ENCODE data around the gene RERE. TPM values are rescaled to one million over a fixed set of nuclear protein-coding genes. Genes with fewer than 3 reads are reported as not detected.

Gene RERE
- total RNA-seq, 4 donors from 2014 or later, result 86.4 to 111 (median 103) TPM

- no peak for DNase-seq (ENCODE audit: low spot score in 2 of 2)
- WGBS, 2 donors, result 45 to 51% methylated on average over 9 of the region's 9 CpGs
- no peaks in the 10 kb centered on the region for H3K27me3 ChIP-seq
- H3K4me3 ChIP-seq, result no peak overlapping the region
- no peaks in the 10 kb centered on the region for H3K36me3 ChIP-seq
- peak overlapping the region in 2 of 4 donors; percentile 15 to 34 for H3K27ac ChIP-seq
- TF ChIP-seq EP300 (IDR thresholded peaks at IDR 0.05), result no peak
- TF ChIP-seq POLR2A (IDR thresholded peaks at IDR 0.05), result no peak
- TF ChIP-seq CTCF (IDR thresholded peaks at IDR 0.05), result no peak
- no peaks in the 10 kb centered on the region for H3K9me3 ChIP-seq
- H3K4me1 ChIP-seq, result peaks cover 0 to 41% (median 17%) of the 10 kb centered on the region in 4 donors
These were observed 340.1 kb downstream of the RERE start for GRCh38 chr1:8477166-8477982.

- Histone ChIP-seq H3K9me3 (no peaks in the 10 kb centered on the region), H3K4me1 (peaks cover 0 to 41% (median 17%) of the 10 kb centered on the region in 4 donors), H3K27me3 (no peaks in the 10 kb centered on the region), H3K27ac (peak overlapping the region in 2 of 4 donors; percentile 38 to 50), H3K4me3 (no peak overlapping the region), H3K36me3 (no peaks in the 10 kb centered on the region)
- TF ChIP-seq POLR2A (IDR thresholded peaks at IDR 0.05) (no peak), EP300 (IDR thresholded peaks at IDR 0.05) (peak in 1 of 2 donors; percentile 10)
- 64 to 80% methylated on average over 3 of the region's 3 CpGs for WGBS, 2 donors
- no peak for DNase-seq (ENCODE audit: low spot score in 2 of 2)
These were observed 341.4 kb downstream of the RERE start for GRCh38 chr1:8476006-8476405.

GRCh38 chr1:8474369-8474768 lies 343.1 kb downstream of the RERE start:
- Histone ChIP-seq H3K27ac (no peak overlapping the region), H3K36me3 (no peaks in the 10 kb centered on the region), H3K27me3 (no peaks in the 10 kb centered on the region), H3K4me3 (no peak overlapping the region), H3K4me1 (peaks cover 0 to 41% (median 17%) of the 10 kb centered on the region in 4 donors), H3K9me3 (no peaks in the 10 kb centered on the region)
- no peak for TF ChIP-seq POLR2A (IDR thresholded peaks at IDR 0.05)
- TF ChIP-seq CTCF (IDR thresholded peaks at IDR 0.05), result no peak
- TF ChIP-seq EP300 (IDR thresholded peaks at IDR 0.05), result no peak
- 89 to 94% methylated on average over 3 of the region's 3 CpGs for WGBS, 2 donors
- DNase-seq (ENCODE audit: low spot score in 2 of 2), result no peak

GRCh38 chr1:8473891-8474300 lies 343.5 kb downstream of the RERE start:
- WGBS, 2 donors, result 70 to 75% methylated on average over 2 of the region's 2 CpGs
- no peak for TF ChIP-seq POLR2A (IDR thresholded peaks at IDR 0.05)
- no peak for TF ChIP-seq CTCF (IDR thresholded peaks at IDR 0.05)
- no peak for TF ChIP-seq EP300 (IDR thresholded peaks at IDR 0.05)
- no peaks in the 10 kb centered on the region for H3K9me3 ChIP-seq
- H3K27ac ChIP-seq, result no peak overlapping the region
- peaks cover 0 to 41% (median 17%) of the 10 kb centered on the region in 4 donors for H3K4me1 ChIP-seq
- H3K4me3 ChIP-seq, result no peak overlapping the region
- no peaks in the 10 kb centered on the region for H3K36me3 ChIP-seq
- no peak for DNase-seq (ENCODE audit: low spot score in 2 of 2)
- no peaks in the 10 kb centered on the region for H3K27me3 ChIP-seq

GRCh38 chr1:8473121-8473875 lies 344.1 kb downstream of the RERE start:
- WGBS, 2 donors, result 78 to 79% methylated on average over 4 of the region's 4 CpGs
- DNase-seq (ENCODE audit: low spot score in 2 of 2), result no peak
- no peaks in the 10 kb centered on the region for H3K36me3 ChIP-seq
- no peak overlapping the region for H3K4me3 ChIP-seq
- H3K4me1 ChIP-seq, result peaks cover 0 to 36% (median 17%) of the 10 kb centered on the region in 4 donors
- TF ChIP-seq EP300 (IDR thresholded peaks at IDR 0.05) (no peak), CTCF (IDR thresholded peaks at IDR 0.05) (no peak), POLR2A (IDR thresholded peaks at IDR 0.05) (no peak)
- H3K9me3 ChIP-seq, result no peaks in the 10 kb centered on the region
- no peak overlapping the region for H3K27ac ChIP-seq
- H3K27me3 ChIP-seq, result no peaks in the 10 kb centered on the region
